GM23248 (cell line): Measurements from ENCODE around the gene PCSK2. TPM values are rescaled to one million over a fixed set of nuclear protein-coding genes. Genes with fewer than 3 reads are reported as not detected.

Source experiments
- DNase-seq: peaks from one replicate; pipeline ENCODE4 v3.0.0-alpha.2; 2015
- H2AFZ ChIP-seq: fragments of 200-600 bp; sonication (generic); 2 replicates; pipeline ENCODE4 v1.6.1; 2016; ENCODE audit warnings: antibody characterized with exemption
- H3F3A ChIP-seq: fragments of 200-600 bp; sonication (generic); 2 replicates; pipeline ENCODE4 v1.6.1; 2016; ENCODE audit warnings: mild to moderate bottlenecking, antibody characterized with exemption, mixed run types; ENCODE audit not compliant: insufficient read depth
- H3K27ac ChIP-seq: fragments of 200-600 bp; sonication (generic); 2 replicates; pipeline ENCODE4 v1.5.1; 2016; ENCODE audit warnings: mild to moderate bottlenecking
- H3K27me3 ChIP-seq: fragments of 200-600 bp; sonication (generic); replicated peaks from 2 replicates; pipeline ENCODE4 v1.6.1; 2016; ENCODE audit warnings: mild to moderate bottlenecking; ENCODE audit not compliant: insufficient read depth
- H3K36me3 ChIP-seq: fragments of 200-600 bp; sonication (generic); 2 replicates; pipeline ENCODE4 v1.6.1; 2016; ENCODE audit warnings: low read depth, mild to moderate bottlenecking
- H3K4me1 ChIP-seq: fragments of 200-600 bp; sonication (generic); 2 replicates; pipeline ENCODE4 v1.6.1; 2016; ENCODE audit warnings: mild to moderate bottlenecking; ENCODE audit not compliant: insufficient read depth
- H3K4me2 ChIP-seq: fragments of 200-600 bp; sonication (generic); one replicate; pipeline ENCODE4 v1.6.1; 2016; ENCODE audit warnings: mild to moderate bottlenecking; ENCODE audit not compliant: unreplicated experiment
- H3K4me3 ChIP-seq: fragments of 200-600 bp; sonication (generic); 2 replicates; pipeline ENCODE4 v1.5.1; 2016; ENCODE audit warnings: mild to moderate bottlenecking
- H3K79me2 ChIP-seq: fragments of 200-600 bp; sonication (generic); 2 replicates; pipeline ENCODE4 v1.6.1; 2016; ENCODE audit warnings: mild to moderate bottlenecking; ENCODE audit not compliant: insufficient read depth
- H3K9ac ChIP-seq: fragments of 200-600 bp; sonication (generic); 2 replicates; pipeline ENCODE4 v1.6.1; 2016; ENCODE audit warnings: mild to moderate bottlenecking
- H3K9me2 ChIP-seq: fragments of 200-600 bp; sonication (generic); 2 replicates; pipeline ENCODE4 v1.6.1; 2016; ENCODE audit warnings: mixed run types, mild to moderate bottlenecking, moderate library complexity; ENCODE audit not compliant: insufficient read depth
- H3K9me3 ChIP-seq: fragments of 200-600 bp; sonication (generic); one replicate; pipeline ENCODE4 v1.6.1; 2017; ENCODE audit warnings: low read depth
- H4K20me1 ChIP-seq: fragments of 200-600 bp; sonication (generic); 2 replicates; pipeline ENCODE4 v1.6.0; 2016; ENCODE audit not compliant: insufficient read depth
- EZH2 ChIP-seq: fragments of 200-600 bp; sonication (generic); IDR thresholded peaks from 2 replicates; pipeline ENCODE4 v1.6.1; 2018; ENCODE audit warnings: antibody characterized with exemption, mild to moderate bottlenecking; ENCODE audit not compliant: insufficient read depth, poor library complexity, severe bottlenecking
- EZH2phosphoT487 ChIP-seq: fragments of 200-600 bp; sonication (generic); IDR thresholded peaks from 2 replicates; pipeline ENCODE4 v1.6.1; 2018; ENCODE audit warnings: antibody characterized with exemption, moderate library complexity, mild to moderate bottlenecking, low read depth; ENCODE audit not compliant: insufficient read depth
- WGBS, 2 experiments: methylation state at CpG; one replicate each; pipeline ENCODE4 v1.1.6; 2015 to 2017; ENCODE audit warnings: low lambda C conversion rate in 2 of 2, low coverage in 1 of 2; ENCODE audit errors: missing lambda C conversion rate in 2 of 2; 5-methylcytosine and 5-hydroxymethylcytosine counted together
- in situ Hi-C: fragments of 300-500 bp; cut with MboI; formaldehyde crosslinking; loops from 2 replicates; pipeline ENCODE4 v1.15.0; 2020
- polyA plus RNA-seq: library from polyadenylated mRNA; unstranded; fragments of >200 nt; fragmentation: Nextera tagmentation; extraction: Ambion mirVana; gene quantifications from 2 replicates; pipeline ENCODE4 v1.2.1, GENCODE V29; 2016
- total RNA-seq: library from RNA; depleted of rRNA; stranded (reverse); fragments of >200 nt; shearing (Covaris generic); gene quantifications from 2 replicates; pipeline ENCODE4 v1.2.3, GENCODE V29; 2014

PCSK2 gene
- total and polyA plus RNA-seq, 2 experiments from 2014 or later: not detected

- Histone ChIP-seq H3K9me2 (no peaks in the 10 kb centered on the region), H3K27ac (no peak overlapping the region), H3F3A (no peaks in the 10 kb centered on the region), H3K27me3 (peaks cover 16% of the 10 kb centered on the region), H4K20me1 (no peaks in the 10 kb centered on the region), H3K4me1 (no peaks in the 10 kb centered on the region), H2AFZ (no peak overlapping the region), H3K9ac (no peak overlapping the region), H3K4me3 (no peak overlapping the region), H3K36me3 (no peaks in the 10 kb centered on the region), H3K9me3 (no peaks in the 10 kb centered on the region), H3K4me2 (no peak overlapping the region), H3K79me2 (no peaks in the 10 kb centered on the region)
- in situ Hi-C loops: no loop called here
- 38 to 41% methylated on average over 5 of the region's 5 CpGs for whole genome bisulfite sequencing, 2 experiments
- TF ChIP-seq EZH2 (no peak), EZH2phosphoT487 (no peak)
- DNase-seq: no peak
Observed at GRCh38 chr20:17482536-17482935, 255.7 kb downstream of the PCSK2 start.

- no peaks in the 10 kb centered on the region for H3K4me1 ChIP-seq
- WGBS, 2 experiments: 82 to 85% methylated on average over 2 of the region's 2 CpGs
- no peak overlapping the region for H3K4me3 ChIP-seq
- H4K20me1 ChIP-seq: no peaks in the 10 kb centered on the region
- no peaks in the 10 kb centered on the region for H3F3A ChIP-seq
- H3K27me3 ChIP-seq: peaks cover 16% of the 10 kb centered on the region
- H2AFZ ChIP-seq: no peak overlapping the region
- H3K27ac ChIP-seq: no peak overlapping the region
- no peak for TF ChIP-seq EZH2
- TF ChIP-seq EZH2phosphoT487: no peak
- H3K36me3 ChIP-seq: no peaks in the 10 kb centered on the region
- H3K4me2 ChIP-seq: no peak overlapping the region
- H3K79me2 ChIP-seq: no peaks in the 10 kb centered on the region
- H3K9ac ChIP-seq: no peak overlapping the region
- in situ Hi-C loops: no loop called here
- DNase-seq: no peak
- H3K9me2 ChIP-seq: no peaks in the 10 kb centered on the region
- H3K9me3 ChIP-seq: no peaks in the 10 kb centered on the region
Observed at GRCh38 chr20:17485017-17485416, 258.2 kb downstream of the PCSK2 start.

GRCh38 chr20:17488916-17489600 lies 262.2 kb downstream of the PCSK2 start:
- Histone ChIP-seq H3K79me2 (no peaks in the 10 kb centered on the region), H3K27me3 (peaks cover 18% of the 10 kb centered on the region), H3K9ac (no peak overlapping the region), H4K20me1 (no peaks in the 10 kb centered on the region), H3K4me1 (no peaks in the 10 kb centered on the region), H3F3A (no peaks in the 10 kb centered on the region), H3K4me3 (no peak overlapping the region), H2AFZ (no peak overlapping the region), H3K36me3 (no peaks in the 10 kb centered on the region), H3K9me2 (no peaks in the 10 kb centered on the region), H3K9me3 (no peaks in the 10 kb centered on the region), H3K4me2 (no peak overlapping the region), H3K27ac (no peak overlapping the region)
- TF ChIP-seq EZH2 (no peak), EZH2phosphoT487 (no peak)
- in situ Hi-C loops: no loop called here
- WGBS, 2 experiments: 46% methylated on average over 9 of the region's 9 CpGs
- DNase-seq: no peak

- in situ Hi-C loops: no loop called here
- no peaks in the 10 kb centered on the region for H4K20me1 ChIP-seq
- H3K4me2 ChIP-seq: no peak overlapping the region
- H3K4me1 ChIP-seq: no peaks in the 10 kb centered on the region
- H3K9me3 ChIP-seq: no peaks in the 10 kb centered on the region
- DNase-seq: no peak
- no peaks in the 10 kb centered on the region for H3K36me3 ChIP-seq
- H3K79me2 ChIP-seq: no peaks in the 10 kb centered on the region
- no peak overlapping the region for H2AFZ ChIP-seq
- peaks cover 18% of the 10 kb centered on the region for H3K27me3 ChIP-seq
- no peaks in the 10 kb centered on the region for H3K9me2 ChIP-seq
- no peak overlapping the region for H3K4me3 ChIP-seq
- TF ChIP-seq EZH2phosphoT487 (no peak), EZH2 (no peak)
- H3F3A ChIP-seq: no peaks in the 10 kb centered on the region
- no peak overlapping the region for H3K9ac ChIP-seq
- no peak overlapping the region for H3K27ac ChIP-seq
- 61 to 67% methylated on average over 7 of the region's 7 CpGs for WGBS, 2 experiments
Observed at GRCh38 chr20:17490501-17490900, 263.7 kb downstream of the PCSK2 start.
